IPS DF 19.7 (cell line): Measurements from ENCODE around the gene AP1M1.
"Not testable (repeated sequence)": the region's sequence is repeated elsewhere in the genome, so short reads cannot be mapped to it uniquely, and the experiment has no call there.

Source experiments
- DNase-seq: peaks from one replicate; pipeline ENCODE4 v3.0.0-alpha.2; 2013; ENCODE audit warnings: low read depth, low spot score

The AP1M1 gene

DNA sequence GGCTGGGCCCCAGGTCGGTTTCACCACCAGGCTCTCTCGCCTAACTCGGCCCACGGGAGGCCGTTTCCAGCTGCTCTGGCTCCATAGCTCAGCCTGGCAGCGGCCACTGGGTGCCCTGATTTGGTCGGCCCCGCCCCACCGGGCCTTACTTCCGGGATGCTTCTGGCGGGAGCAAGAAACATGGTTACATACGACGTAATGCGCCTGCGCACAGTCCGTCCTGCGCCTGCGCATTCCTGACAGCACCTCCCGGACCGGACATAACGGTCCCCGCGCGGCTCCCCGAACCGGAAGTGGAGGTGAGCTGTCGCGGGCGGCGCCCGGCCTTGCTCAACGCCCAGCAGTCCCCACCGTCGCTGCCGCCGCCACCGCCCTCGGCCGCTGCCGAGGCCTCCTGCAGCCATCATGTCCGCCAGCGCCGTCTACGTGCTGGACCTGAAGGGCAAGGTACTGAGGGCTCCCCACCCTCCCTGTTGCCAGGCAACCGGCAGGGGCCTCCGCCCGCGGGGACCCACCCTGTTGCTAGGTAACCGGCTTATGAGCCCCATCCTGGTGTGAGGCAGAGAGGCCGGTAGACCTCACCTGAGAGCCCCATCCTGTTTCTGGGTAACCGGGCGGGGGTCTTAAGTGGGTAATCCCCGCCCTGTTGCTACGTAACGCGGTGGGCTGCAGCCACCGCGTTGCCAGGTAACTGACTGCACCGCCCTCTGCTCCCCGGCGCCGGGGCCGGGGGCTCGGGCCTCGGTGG, at the start of gene AP1M1:
TSS of gene AP1M1 (plus strand) at position 290 of the 748 bp plus-strand sequence. CDS start at position 406, 116 bp downstream.
- DNase-seq, result peak; percentile 87

- DNase-seq, result no peak
Measured at GRCh38 chr19:16148443-16149229, 49.1 kb upstream of the AP1M1 start.

GRCh38 chr19:16153582-16154336, 44.0 kb upstream of the AP1M1 start:
- DNase-seq, result no peak

GRCh38 chr19:16154557-16154956, 43.2 kb upstream of the AP1M1 start:
- DNase-seq, result no peak

DNA sequence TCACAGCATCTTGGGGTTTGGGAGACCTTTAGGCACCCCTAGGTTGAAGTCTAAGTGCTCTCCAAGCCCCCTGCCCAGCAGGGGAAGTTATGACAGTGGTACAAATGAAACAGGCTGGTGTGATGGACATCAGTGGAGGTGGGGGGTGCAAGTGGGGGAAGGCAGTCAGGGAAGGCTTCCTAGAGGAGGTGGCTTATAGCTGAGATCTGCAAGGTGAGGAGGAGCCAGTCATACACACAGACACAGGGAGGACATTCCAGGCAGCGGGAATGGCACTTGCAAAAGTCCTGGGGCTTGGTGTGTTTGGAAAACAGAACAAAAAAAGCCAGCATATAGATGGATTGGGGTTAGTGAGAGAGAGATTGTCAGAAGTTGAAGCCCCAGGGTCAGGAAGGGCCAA, 42.6 kb upstream of the AP1M1 start:
- no peak for DNase-seq

- no peak for DNase-seq
Measured at GRCh38 chr19:16156904-16157303, 40.8 kb upstream of the AP1M1 start.

GRCh38 chr19:16157601-16158000, 40.1 kb upstream of the AP1M1 start:
- no peak for DNase-seq

DNA sequence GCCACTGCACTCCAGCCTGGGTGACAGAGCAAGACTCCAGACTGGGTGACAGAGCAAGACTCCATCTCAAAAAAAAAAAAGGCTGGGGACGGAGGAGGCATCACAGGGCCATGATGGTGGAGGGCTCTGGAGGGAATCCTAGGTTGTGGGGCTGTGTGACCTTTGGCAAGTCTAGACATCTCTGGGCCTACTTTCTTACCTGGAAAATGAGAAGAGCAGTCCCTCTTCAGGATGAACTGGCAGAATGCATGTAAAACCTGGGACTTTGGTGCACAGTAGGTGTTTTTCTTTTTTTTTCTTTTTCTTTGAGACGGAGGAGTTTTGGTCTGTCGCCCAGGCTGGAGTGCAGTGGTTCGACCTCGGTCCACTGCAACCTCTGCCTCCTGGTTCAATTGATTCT, 38.1 kb upstream of the AP1M1 start:
- DNase-seq, result no peak

GRCh38 chr19:16160445-16160942, 37.2 kb upstream of the AP1M1 start:
- DNase-seq, result no peak

- DNase-seq, result no peak
Measured at GRCh38 chr19:16160943-16161560, 36.7 kb upstream of the AP1M1 start.

DNA sequence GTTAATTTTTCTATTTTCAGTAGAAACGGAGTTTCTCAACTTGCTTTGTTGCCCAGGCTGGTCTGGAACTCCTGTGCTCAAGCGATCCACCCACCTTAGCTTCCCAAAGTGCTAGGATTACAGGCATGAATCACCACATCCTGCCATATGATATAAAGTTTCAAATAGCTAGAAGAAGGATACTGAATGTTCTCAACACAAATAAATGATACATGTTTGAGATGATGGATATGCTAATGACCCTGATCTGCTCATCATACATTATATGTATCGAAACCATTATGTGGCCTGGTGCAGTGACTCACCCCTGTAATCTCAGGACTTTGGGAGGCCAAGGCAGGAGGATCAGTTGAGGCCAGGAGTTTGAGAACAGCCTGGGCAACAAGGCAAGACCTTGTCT, 35.9 kb upstream of the AP1M1 start:
- no peak for DNase-seq

DNA sequence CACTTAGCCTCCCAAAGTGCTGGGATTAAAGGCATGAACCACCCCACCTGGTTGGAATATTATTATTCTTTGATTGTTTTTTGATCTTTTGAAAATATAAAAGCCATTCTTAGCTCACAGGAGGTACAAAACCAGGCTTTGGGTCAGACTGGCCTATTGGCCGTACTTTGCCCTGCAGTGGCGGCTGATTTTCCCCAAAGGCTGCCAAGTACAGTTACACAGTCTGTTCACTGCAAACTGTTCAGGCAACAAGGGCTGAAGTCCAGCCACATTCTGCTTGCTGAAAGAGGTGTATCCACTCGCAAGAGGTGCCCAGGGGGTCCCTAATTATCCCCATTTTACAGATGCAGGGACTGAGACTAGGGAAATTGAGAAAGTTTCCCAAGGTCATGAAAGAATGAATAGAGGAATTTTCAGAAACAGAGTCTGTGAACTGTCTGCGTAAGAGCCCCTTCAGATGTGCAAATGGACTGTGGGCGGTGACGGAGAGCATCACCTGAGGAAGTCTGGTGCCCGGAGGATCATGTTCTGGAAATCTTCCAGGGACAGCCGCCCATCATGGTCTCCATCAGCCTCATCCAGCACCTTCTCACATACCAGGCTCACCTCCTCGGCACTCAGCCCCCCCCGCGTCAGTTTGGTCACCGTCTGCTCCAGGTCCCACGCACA, 33.4 kb upstream of the AP1M1 start:
- DNase-seq, result no peak

GRCh38 chr19:16166417-16166816, 31.3 kb upstream of the AP1M1 start:
- no peak for DNase-seq

DNA sequence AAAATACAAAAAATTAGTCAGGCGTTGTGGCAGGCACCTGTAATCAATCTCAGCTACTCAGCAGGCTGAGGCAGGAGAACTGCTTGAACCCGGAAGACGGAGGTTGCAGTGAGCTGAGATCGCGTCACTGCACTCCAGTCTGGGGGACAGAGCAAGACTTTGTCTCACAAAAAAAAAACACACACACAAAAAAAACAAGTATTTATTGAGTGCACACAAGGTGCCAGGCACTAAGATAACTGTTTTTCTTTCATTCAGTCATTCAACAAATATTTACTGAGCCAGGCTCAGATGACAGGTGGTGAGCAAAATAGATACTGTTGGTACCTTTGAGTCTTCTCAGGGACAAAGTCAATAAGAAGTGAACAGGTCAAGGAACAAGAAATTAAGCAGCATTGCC, 30.7 kb upstream of the AP1M1 start:
- DNase-seq, result no peak

GRCh38 chr19:16168465-16169081, 29.1 kb upstream of the AP1M1 start:
- no peak for DNase-seq

GRCh38 chr19:16170134-16170533, 27.6 kb upstream of the AP1M1 start:
- DNase-seq, result no peak

GRCh38 chr19:16175954-16176353, 21.8 kb upstream of the AP1M1 start:
- no peak for DNase-seq

DNA sequence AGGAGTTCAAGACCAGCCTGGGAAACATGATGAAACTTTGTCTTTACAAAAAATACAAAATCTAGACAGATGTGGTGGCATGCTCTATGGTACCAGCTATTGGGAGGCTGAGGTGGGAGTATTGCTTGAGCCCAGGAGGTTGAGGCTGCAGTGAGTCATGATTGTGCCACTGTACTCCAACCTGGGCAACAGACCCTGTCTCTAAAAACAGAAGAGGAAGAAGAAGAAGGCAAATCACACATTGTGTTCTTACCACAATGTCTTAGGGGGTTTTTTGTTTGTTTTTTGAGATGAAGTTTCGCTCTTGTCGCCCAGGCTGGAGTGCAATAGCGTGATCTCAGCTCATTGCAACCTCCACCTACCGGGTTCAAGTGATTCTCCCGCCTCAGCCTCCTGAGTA, 18.8 kb upstream of the AP1M1 start:
- not testable (repeated sequence) for DNase-seq

GRCh38 chr19:16180611-16181010, 17.1 kb upstream of the AP1M1 start:
- DNase-seq, result no peak

GRCh38 chr19:16184665-16185122, 13.0 kb upstream of the AP1M1 start:
- DNase-seq, result no peak
